GM12874 (cell line): ENCODE results near the gene KLC1.

ENCODE experiments used
- CTCF ChIP-seq: IDR thresholded peaks from 2 replicates; pipeline ENCODE4 v1.5.1; 2011; ENCODE audit warnings: low read depth, mild to moderate bottlenecking, control low read depth, low read length, moderate library complexity; ENCODE audit not compliant: insufficient read depth

The KLC1 gene

DNA sequence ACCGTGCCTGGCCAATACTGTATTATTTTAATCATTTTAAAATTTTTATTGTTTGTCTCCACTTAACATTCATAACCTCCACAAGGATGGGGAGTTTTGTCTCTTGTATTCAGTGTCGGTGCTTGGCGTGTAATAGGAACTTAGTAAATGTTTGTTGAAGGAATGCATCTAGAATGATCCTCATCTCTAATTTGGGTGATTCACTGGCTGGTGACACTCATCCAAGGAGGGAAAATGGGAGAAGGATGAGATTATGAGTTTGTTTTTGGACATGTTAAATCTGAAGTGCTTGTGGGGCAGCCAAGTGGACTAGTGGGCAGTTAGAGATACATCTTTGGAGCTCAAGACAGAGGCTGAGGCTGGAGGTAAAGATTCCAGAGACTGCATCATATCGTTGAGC is 5.1 kb downstream of the KLC1 start:
- TF ChIP-seq CTCF = no peak

GRCh38 chr14:103638594-103638993 is 9.6 kb downstream of the KLC1 start:
- TF ChIP-seq CTCF = no peak

DNA sequence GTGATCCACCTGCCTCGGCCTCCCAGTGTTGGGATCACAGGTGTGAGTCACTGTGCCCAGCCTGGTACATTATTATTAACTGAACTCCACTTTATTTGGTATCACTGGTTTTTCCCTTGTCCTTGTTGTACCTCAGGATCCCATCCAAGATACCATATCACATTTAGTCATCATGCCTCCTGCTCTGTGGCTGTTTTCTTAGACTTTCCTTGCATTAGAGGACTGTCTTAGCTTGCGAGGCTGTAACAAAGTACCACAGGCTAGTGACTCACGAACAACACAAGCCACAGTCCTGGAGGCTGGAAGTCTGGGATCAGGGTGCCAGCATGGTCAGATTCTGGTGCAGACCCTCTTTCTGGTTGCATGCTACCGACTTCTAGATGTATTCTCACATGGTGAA is 12.2 kb downstream of the KLC1 start:
- TF ChIP-seq CTCF = no peak

DNA sequence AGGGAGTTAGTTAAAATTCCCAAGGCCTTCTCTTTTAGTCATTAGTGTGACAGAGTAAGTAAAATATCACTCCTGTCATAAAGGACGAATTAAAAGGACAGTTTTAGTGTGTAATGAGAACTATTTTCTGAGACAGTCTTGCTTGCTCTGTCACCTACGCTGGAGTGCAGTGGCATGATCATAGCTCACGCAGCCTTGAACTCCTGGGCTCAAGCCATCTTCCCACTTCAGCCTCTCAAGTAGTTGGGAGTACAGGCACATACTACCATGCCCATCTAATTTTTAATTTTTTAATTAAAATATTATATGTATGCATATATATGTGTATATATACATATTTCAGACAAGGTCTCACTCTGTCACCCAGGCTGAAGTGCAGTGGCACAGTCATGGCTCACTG is 17.2 kb downstream of the KLC1 start:
- no peak for TF ChIP-seq CTCF

GRCh38 chr14:103649001-103649400 is 20.0 kb downstream of the KLC1 start:
- no peak for TF ChIP-seq CTCF

GRCh38 chr14:103650213-103650612 is 21.2 kb downstream of the KLC1 start:
- no peak for TF ChIP-seq CTCF

DNA sequence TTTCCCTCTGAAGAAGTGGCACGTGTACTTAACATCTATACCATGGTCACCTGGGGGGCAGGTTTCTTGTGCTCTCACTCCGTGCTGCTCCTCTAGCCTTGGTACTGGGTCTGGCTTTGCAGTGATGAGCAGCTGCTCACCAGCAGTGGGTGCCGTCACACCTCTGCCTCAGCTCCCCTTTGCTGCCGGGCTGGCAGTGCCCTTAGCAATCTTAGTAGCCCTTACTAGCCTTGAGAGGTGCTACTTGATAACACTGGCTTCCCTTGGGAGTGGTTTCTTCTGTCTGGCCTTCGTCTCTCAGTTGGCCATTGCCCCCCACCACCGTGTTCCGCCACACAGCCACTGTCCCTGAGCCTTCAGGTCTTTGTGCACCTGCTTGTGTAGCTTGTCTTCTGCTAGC is 22.6 kb downstream of the KLC1 start:
- no peak for TF ChIP-seq CTCF

DNA sequence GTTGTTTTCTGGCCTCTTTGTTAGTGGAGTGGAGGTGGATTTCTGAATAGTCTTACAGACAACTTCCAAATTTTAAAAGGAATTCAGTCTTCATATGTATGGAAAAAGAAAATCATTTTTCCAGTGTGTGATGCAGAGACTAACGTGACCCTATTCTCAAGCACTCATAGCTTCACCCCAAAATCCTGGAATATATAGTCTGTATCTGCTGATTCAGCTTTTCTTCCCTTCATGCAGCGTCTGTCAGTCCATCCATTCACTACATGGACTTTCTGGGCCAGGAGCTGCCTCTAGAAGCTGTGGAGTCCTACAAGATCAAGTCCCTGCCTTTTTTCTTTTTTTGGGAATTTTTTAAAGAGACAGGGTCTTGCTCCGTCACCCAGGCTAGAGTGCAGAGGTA is 23.8 kb downstream of the KLC1 start:
- no peak for TF ChIP-seq CTCF
